Measurements from ENCODE around the gene FBXW8. TPM values are rescaled to one million over a fixed set of nuclear protein-coding genes. Genes with fewer than 3 reads are reported as not detected.

FBXW8 gene
- total RNA-seq, 1 experiment from 2014 or later = 24.2 TPM

DNA sequence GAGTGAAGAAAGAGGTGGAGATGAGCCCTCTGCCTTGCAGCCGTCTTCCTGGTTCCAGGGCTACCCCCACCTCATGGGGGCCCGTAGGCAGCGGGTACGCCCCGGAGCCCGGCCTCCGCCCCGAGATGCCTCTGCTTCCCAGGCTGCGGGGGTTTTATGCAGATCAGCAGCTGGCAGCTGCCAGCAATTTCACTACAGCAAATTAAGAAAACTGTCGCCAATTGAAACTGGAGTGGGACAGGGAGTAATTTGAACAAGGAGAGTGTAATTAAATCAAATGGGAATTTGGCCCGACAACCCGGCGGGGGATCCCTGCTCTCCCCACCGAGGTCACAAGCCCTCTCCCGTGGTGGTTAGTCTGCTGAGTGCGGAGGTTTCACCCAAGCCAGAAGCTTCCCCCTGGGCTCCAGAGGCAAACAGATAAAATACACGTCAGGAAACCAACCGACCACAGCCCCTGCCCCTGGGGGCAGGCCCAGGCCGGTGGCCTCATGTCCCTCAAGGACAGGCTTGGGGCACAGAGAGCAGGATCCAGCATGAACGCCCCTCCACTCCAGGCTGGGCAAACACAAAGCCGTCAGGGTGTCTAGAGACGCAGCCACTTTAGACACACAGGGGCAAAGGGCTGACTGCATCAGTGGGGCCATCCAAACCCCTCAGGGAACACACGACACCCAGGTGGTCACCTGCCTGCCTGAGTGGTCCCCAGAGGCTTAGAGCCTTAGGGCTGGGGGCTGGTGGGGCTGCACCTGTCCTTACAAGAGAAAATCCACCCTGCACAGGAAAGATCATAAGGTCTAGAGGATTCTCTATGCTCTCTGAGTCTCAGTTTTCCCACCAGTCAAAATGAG is 134.6 kb downstream of the FBXW8 start:
- POLR2A ChIA-PET = no interaction called here
- CTCF ChIA-PET = no interaction called here
- BruUV-seq (replicated peaks) = no TSS peak
- no peak for DNase-seq (ENCODE audit: unreplicated experiment)
- Mint-ChIP-seq H3K27me3 (ENCODE audit: insufficient read depth, unreplicated experiment) (no peaks in the 10 kb centered on the region), H3K4me3 (ENCODE audit: unreplicated experiment) (no peak overlapping the region), H3K9me3 (ENCODE audit: unreplicated experiment) (no peaks in the 10 kb centered on the region), H3K4me1 (ENCODE audit: insufficient read depth, unreplicated experiment) (no peaks in the 10 kb centered on the region), H3K27ac (ENCODE audit: low read depth, unreplicated experiment) (no peak overlapping the region), H3K36me3 (ENCODE audit: insufficient read depth, unreplicated experiment) (no peaks in the 10 kb centered on the region)
- intact Hi-C loops (cut with micrococcal nuclease) = no loop called here
- TF ChIP-seq, protein P1, sequence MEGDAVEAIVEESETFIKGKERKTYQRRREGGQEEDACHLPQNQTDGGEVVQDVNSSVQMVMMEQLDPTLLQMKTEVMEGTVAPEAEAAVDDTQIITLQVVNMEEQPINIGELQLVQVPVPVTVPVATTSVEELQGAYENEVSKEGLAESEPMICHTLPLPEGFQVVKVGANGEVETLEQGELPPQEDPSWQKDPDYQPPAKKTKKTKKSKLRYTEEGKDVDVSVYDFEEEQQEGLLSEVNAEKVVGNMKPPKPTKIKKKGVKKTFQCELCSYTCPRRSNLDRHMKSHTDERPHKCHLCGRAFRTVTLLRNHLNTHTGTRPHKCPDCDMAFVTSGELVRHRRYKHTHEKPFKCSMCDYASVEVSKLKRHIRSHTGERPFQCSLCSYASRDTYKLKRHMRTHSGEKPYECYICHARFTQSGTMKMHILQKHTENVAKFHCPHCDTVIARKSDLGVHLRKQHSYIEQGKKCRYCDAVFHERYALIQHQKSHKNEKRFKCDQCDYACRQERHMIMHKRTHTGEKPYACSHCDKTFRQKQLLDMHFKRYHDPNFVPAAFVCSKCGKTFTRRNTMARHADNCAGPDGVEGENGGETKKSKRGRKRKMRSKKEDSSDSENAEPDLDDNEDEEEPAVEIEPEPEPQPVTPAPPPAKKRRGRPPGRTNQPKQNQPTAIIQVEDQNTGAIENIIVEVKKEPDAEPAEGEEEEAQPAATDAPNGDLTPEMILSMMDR (IDR thresholded peaks at IDR 0.05; ENCODE audit: unreplicated experiment) = no peak

DNA sequence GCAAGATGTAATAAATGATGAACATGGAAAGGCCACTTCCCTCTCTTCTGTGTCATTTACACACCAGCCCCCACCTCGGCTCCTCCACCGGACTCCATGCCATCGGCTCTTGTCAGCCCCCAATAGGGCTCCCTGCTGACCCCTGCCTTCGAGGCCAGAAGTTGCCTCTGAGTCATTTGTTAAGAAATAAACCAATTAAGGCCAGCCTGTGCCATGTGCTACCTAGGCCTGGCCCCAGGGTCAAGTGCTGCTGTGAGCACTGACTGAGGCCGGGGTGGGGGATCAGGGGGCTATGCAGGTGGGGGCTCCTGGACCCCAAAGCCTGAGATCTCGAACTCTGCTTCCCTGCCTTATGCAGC is 135.2 kb downstream of the FBXW8 start:
- CTCF ChIA-PET = no interaction called here
- Mint-ChIP-seq H3K27ac (ENCODE audit: low read depth, unreplicated experiment) (no peak overlapping the region), H3K9me3 (ENCODE audit: unreplicated experiment) (no peaks in the 10 kb centered on the region), H3K36me3 (ENCODE audit: insufficient read depth, unreplicated experiment) (no peaks in the 10 kb centered on the region), H3K4me1 (ENCODE audit: insufficient read depth, unreplicated experiment) (no peaks in the 10 kb centered on the region), H3K4me3 (ENCODE audit: unreplicated experiment) (no peak overlapping the region), H3K27me3 (ENCODE audit: insufficient read depth, unreplicated experiment) (peaks cover 4% of the 10 kb centered on the region)
- POLR2A ChIA-PET = no interaction called here
- TF ChIP-seq, protein P1 (IDR thresholded peaks at IDR 0.05; ENCODE audit: unreplicated experiment) = no peak
- no peak for DNase-seq (ENCODE audit: unreplicated experiment)
- BruUV-seq (replicated peaks) = no TSS peak
- intact Hi-C loops (cut with micrococcal nuclease) = no loop called here

DNA sequence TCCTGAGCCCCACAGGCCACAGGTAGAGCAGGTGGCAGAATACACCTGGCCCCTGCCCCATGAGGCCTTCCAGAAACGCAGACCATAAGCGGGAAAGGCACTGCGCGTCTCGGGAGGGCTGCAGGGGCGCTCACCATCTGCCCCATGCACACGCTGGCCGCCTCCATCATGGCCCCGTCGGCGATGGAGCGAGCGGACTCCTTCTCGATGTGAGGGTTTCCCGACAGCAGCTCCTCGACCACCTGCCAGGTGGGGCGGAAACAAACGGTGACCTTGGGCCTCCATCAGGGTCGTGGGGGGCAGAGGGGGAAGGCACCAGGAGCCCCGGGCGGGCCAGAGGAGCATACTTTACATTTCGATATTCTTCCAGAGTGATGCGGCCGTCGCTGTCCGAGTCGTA is 135.7 kb downstream of the FBXW8 start:
- CTCF ChIA-PET = interaction anchor here (0.7 kb wide), 1 partner anchor 21 kb away, joined by 3 read pairs; no protein-coding TSS in a partner anchor
- H3K27ac Mint-ChIP-seq (ENCODE audit: low read depth, unreplicated experiment) = no peak overlapping the region
- no peaks in the 10 kb centered on the region for H3K36me3 Mint-ChIP-seq (ENCODE audit: insufficient read depth, unreplicated experiment)
- TF ChIP-seq, protein P1 (IDR thresholded peaks at IDR 0.05; ENCODE audit: unreplicated experiment) = no peak
- no peaks in the 10 kb centered on the region for H3K9me3 Mint-ChIP-seq (ENCODE audit: unreplicated experiment)
- intact Hi-C loops (cut with micrococcal nuclease) = no loop called here
- no peaks in the 10 kb centered on the region for H3K4me1 Mint-ChIP-seq (ENCODE audit: insufficient read depth, unreplicated experiment)
- DNase-seq (ENCODE audit: unreplicated experiment) = no peak
- no TSS peak for BruUV-seq (replicated peaks)
- POLR2A ChIA-PET = no interaction called here
- no peak overlapping the region for H3K4me3 Mint-ChIP-seq (ENCODE audit: unreplicated experiment)
- peaks cover 8% of the 10 kb centered on the region for H3K27me3 Mint-ChIP-seq (ENCODE audit: insufficient read depth, unreplicated experiment)

DNA sequence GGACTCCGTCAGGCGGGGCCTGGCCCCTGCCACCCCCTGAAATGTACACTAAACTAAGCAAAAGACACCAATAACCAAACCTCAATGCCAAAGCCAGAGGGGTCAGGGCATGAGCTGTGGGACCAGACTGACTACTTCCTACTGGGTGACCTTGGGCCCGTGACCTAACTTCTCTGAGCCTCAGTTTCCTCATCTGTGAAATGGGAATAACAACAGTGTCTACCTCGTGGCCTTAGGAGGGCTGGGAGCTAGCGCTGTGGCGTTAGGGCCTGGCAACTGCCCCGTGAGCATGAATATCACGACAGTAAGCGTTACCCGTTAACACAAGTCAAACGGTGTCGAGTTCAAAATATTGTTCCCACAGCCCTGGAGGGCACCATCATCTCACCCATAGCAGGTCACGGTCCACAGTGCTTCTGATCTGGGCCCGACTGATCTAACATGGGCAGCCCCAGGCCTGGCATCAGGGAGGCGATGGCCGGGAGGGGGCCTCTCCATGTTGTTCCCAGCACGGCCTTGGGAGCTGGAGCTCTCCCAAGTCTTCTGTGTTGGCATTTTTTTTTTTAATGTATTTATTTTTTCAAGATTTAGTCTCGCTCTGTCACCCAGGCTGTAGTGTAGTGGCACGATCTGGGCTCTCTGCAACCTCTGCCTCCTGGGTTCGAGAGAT is 136.2 kb downstream of the FBXW8 start:
- intact Hi-C loops (cut with micrococcal nuclease) = no loop called here
- Mint-ChIP-seq H3K27me3 (ENCODE audit: insufficient read depth, unreplicated experiment) (peaks cover 14% of the 10 kb centered on the region), H3K36me3 (ENCODE audit: insufficient read depth, unreplicated experiment) (no peaks in the 10 kb centered on the region), H3K27ac (ENCODE audit: low read depth, unreplicated experiment) (no peak overlapping the region), H3K9me3 (ENCODE audit: unreplicated experiment) (no peaks in the 10 kb centered on the region), H3K4me1 (ENCODE audit: insufficient read depth, unreplicated experiment) (no peaks in the 10 kb centered on the region), H3K4me3 (ENCODE audit: unreplicated experiment) (no peak overlapping the region)
- DNase-seq (ENCODE audit: unreplicated experiment) = no peak
- CTCF ChIA-PET = interaction anchor here (0.7 kb wide), 1 partner anchor 22 kb away, joined by 3 read pairs; no protein-coding TSS in a partner anchor
- BruUV-seq (replicated peaks) = no TSS peak
- TF ChIP-seq, protein P1 (IDR thresholded peaks at IDR 0.05; ENCODE audit: unreplicated experiment) = no peak
- POLR2A ChIA-PET = no interaction called here

Data from MCF 10A (cell line).